Lower leg skin (tissue), 3 donors: ENCODE measurements around the gene SUMO2.

Experiments used
- POLR2A ChIP-seq, 2 donors: fragments of 450-650 bp; IDR thresholded peaks; one replicate each; pipeline ENCODE4 v1.6.1; 2016 to 2017; ENCODE audit warnings: antibody characterized with exemption in 2 of 2, mild to moderate bottlenecking in 1 of 2, moderate library complexity in 1 of 2
- TF ChIP-seq, protein P1 (sequence below), 3 donors: fragments of 450-650 bp; IDR thresholded peaks; one replicate each; pipeline ENCODE4 v1.5.1; 2016; ENCODE audit warnings: antibody characterized with exemption in 3 of 3, mild to moderate bottlenecking in 3 of 3, moderate library complexity in 2 of 3

DNA sequence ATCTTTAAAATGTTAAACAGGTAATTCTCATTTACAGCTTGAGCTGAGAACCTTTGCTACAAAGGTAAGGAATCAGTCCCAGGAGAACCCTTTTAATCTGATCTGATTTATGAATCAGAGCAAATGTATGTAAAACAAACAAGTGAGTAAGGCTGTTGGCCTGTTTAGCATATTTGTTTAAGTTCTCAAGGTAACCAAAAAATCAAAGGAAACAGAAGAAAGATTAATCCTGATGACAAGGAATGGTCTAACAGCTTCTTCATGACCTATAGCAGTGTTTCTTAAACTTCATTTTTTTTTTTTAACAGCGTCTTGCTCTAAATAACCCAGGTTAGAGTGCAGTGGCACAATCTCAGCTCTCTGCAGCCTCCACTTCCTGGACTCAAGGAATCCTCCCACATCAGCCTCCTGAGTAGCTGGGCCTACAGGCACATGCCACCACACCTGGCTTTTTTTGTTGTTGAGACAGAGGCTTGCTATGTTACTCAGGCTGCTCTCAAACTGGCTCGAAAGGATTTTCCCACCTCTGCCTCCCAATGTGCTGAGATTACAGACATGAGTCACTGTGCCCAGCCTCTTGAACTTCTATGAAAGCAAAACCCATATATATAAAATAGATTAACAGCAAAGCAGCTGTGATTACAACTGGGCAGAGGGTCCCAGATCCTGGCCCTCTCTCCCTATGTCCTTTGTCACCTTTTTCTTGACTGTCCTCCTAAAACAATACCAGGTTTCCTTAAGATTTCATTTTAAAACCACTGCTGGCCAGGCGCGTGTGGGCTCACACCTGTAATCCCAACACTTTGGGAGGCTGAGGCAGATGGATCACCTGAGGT, 23.3 kb downstream of the SUMO2 start:
- TF ChIP-seq, protein P1, sequence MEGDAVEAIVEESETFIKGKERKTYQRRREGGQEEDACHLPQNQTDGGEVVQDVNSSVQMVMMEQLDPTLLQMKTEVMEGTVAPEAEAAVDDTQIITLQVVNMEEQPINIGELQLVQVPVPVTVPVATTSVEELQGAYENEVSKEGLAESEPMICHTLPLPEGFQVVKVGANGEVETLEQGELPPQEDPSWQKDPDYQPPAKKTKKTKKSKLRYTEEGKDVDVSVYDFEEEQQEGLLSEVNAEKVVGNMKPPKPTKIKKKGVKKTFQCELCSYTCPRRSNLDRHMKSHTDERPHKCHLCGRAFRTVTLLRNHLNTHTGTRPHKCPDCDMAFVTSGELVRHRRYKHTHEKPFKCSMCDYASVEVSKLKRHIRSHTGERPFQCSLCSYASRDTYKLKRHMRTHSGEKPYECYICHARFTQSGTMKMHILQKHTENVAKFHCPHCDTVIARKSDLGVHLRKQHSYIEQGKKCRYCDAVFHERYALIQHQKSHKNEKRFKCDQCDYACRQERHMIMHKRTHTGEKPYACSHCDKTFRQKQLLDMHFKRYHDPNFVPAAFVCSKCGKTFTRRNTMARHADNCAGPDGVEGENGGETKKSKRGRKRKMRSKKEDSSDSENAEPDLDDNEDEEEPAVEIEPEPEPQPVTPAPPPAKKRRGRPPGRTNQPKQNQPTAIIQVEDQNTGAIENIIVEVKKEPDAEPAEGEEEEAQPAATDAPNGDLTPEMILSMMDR (IDR thresholded peaks at IDR 0.05), result no peak
- TF ChIP-seq POLR2A (IDR thresholded peaks at IDR 0.05), result no peak
